ENCODE measurements around the gene INPP5A.
A peak's percentile ranks its signal among the peaks of the same experiment; 100 is the strongest.
"Not testable (repeated sequence)": the region's sequence is repeated elsewhere in the genome, so short reads cannot be mapped to it uniquely, and the experiment has no call there.

The INPP5A gene

GRCh38 chr10:132504501-132505272 is 32.9 kb upstream of the INPP5A start:
- ATAC-seq: no peak

GRCh38 chr10:132505546-132505945 is 32.0 kb upstream of the INPP5A start:
- not testable (repeated sequence) for ATAC-seq

GRCh38 chr10:132506711-132507408 is 30.7 kb upstream of the INPP5A start:
- no peak for ATAC-seq

- no peak for ATAC-seq
These were observed 30.1 kb upstream of the INPP5A start for GRCh38 chr10:132507409-132507955.

GRCh38 chr10:132507956-132508490 is 29.6 kb upstream of the INPP5A start:
- ATAC-seq: no peak

- ATAC-seq: no peak
These were observed 28.8 kb upstream of the INPP5A start for GRCh38 chr10:132508581-132509443.

GRCh38 chr10:132509506-132510173 is 27.9 kb upstream of the INPP5A start:
- ATAC-seq: no peak

- no peak for ATAC-seq
These were observed 27.4 kb upstream of the INPP5A start for GRCh38 chr10:132510174-132510611.

GRCh38 chr10:132511121-132512051 is 26.2 kb upstream of the INPP5A start:
- ATAC-seq: no peak

- ATAC-seq: no peak
These were observed 25.5 kb upstream of the INPP5A start for GRCh38 chr10:132512052-132512442.

- no peak for ATAC-seq
These were observed 24.8 kb upstream of the INPP5A start for GRCh38 chr10:132512693-132513345.

- ATAC-seq: peak in 1 of 2 donors; percentile 25
These were observed 22.6 kb upstream of the INPP5A start for GRCh38 chr10:132514821-132515520.

GRCh38 chr10:132515811-132516726 is 21.5 kb upstream of the INPP5A start:
- ATAC-seq: no peak

- no peak for ATAC-seq
These were observed 20.5 kb upstream of the INPP5A start for GRCh38 chr10:132516771-132517725.

GRCh38 chr10:132517951-132518521 is 19.6 kb upstream of the INPP5A start:
- ATAC-seq: no peak

- no peak for ATAC-seq
These were observed 18.8 kb upstream of the INPP5A start for GRCh38 chr10:132518572-132519381.
